CD4-positive, alpha-beta T cell treated with Interleukin-10 for 1 hour (primary cell): Measurements from ENCODE around the gene GIPC3.
"Not testable (repeated sequence)": the region's sequence is repeated elsewhere in the genome, so short reads cannot be mapped to it uniquely, and the experiment has no call there.

Source experiments
- DNase-seq: peaks from one replicate; pipeline ENCODE4 v3.0.0-alpha.2; 2020

Gene GIPC3

DNA sequence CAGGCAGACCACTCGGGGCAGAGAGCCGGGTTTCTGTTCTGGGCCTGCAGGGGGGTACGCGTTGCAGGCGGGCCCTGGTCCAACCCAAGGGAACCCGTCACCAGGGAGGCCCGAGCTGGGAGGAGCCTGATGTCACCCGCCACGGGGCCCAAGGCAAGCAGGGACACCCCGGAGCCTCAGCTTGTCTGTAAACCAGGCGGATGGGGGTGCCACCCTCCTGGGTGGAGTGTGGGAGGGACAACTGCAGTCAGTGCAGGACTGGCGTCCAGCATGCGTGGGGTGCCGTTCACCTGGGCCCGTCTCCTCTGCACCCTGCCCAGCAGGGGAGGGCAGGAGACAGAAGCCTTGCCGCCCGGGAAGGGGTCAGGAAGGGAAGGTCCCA is 34.3 kb downstream of the GIPC3 start:
- no peak for DNase-seq

DNA sequence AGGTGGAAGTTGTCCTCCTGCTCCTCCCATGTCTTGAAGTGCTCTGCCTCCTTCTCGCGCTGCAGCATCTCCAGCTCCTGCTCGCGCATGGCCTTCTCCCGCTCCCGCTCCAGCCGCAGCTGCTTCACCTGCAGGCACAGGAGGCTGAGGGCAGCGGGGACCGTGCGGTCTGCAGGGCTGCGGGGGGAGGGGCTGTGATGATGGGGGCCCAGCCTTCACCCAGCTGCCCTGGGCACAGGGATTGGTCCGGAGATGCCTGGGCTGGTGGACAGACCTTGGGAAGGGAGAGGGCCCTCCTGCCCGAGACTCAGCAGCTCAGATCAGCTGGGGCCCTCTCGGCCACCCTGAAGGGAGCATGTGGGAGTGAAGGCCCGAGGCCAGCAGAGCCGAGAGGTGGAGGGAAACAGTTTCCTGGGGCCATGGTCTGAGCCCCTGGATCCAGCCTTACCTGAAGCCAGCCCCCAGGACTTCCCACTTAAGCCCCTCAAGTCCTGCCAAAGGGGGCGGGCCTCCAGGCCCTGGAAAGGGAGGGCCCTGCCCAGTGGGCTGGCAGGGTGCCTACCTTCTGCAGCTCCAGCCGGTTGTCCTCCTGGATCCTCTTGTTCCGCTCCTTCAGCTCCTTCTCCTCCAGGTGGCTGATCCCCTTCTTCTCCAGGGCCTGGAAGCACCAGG is 35.0 kb downstream of the GIPC3 start:
- no peak for DNase-seq

DNA sequence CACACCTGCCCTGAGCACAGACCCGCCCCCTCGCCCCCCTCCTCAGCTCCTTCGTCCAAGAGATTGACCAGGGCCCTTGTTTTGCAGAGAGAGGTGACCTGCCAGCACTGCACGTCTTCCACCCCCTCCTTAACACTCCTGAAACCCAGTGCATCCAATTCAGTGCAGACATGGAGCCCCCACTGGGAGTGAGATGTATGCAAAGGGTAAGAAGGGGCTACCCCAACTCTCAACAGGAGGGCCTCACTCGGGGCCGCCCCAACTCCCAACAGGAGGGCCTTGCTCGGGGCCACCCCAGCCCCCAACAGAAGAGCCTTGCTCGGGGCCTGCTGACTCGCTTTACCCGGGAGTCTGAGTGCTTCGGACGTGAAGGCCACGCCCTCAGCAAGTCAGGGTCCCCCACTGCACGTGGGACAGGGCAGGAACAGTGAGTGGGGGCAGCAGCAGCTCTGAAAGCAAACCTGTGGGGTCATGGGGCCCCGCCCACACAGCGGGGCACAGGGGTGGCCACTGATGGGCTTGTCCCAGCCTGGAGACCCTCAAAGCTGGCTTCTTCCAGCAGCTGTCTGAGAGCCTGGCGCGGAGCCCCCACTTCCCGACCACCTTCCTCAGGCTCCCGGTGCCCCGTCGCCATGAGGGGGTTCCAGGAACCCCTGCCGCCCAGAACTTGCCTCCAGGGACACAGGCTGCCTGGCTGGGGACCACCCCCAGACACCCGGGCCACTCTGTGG is 35.7 kb downstream of the GIPC3 start:
- DNase-seq, result no peak

GRCh38 chr19:3621689-3622088 is 36.4 kb downstream of the GIPC3 start:
- DNase-seq, result no peak

DNA sequence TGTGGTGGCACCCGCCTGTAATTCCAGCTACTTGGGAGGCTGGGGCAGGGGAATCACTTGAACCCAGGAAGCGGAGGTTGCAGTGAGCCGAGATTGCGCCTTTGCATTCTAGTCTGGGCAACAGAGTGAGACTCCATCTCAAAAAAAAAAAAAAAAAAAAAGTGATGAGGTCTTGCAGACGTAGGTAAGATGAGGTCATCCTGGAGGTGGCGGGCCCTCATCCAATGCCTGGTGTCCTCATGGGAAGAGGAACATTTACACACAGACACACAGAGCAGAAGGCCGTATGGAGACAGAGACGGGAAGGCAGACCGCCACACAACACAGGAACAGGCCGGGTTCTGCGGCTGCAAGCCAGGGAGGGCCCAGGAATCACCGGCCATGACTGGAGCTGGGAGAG is 36.9 kb downstream of the GIPC3 start:
- no peak for DNase-seq

GRCh38 chr19:3623716-3624115 is 38.4 kb downstream of the GIPC3 start:
- DNase-seq, result no peak

- no peak for DNase-seq
These were observed 40.8 kb downstream of the GIPC3 start for GRCh38 chr19:3625996-3626472.

GRCh38 chr19:3626473-3627350 is 41.4 kb downstream of the GIPC3 start, which contains the start of gene CACTIN:
Gene CACTIN (minus strand): TSS chr19:3626790. CDS start chr19:3626762, 28 bp downstream.
- peak; percentile 99 for DNase-seq

DNA sequence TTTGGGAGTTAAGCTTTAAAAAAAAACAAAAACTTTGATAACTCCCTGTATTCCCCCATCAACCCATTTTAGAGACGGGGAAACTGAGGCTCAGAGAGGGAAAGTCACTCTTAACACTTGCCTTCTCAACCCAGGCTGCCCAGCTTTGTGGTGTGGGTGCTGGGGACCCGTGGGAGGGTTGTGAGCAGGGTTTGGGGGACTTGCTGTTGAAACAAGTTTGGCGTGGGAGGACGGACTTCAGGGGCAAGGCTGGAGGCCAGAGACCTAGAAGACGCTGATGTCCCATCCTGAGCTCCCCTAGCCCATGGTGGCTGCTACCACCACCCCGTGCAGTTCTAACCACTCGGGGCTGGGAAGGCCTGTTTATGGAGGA is 42.1 kb downstream of the GIPC3 start:
- no peak for DNase-seq

- DNase-seq, result not testable (repeated sequence)
These were observed 43.5 kb downstream of the GIPC3 start for GRCh38 chr19:3628766-3629165.

GRCh38 chr19:3631053-3631861 is 46.0 kb downstream of the GIPC3 start:
- DNase-seq, result no peak

GRCh38 chr19:3632098-3632497 is 46.8 kb downstream of the GIPC3 start:
- DNase-seq, result no peak

DNA sequence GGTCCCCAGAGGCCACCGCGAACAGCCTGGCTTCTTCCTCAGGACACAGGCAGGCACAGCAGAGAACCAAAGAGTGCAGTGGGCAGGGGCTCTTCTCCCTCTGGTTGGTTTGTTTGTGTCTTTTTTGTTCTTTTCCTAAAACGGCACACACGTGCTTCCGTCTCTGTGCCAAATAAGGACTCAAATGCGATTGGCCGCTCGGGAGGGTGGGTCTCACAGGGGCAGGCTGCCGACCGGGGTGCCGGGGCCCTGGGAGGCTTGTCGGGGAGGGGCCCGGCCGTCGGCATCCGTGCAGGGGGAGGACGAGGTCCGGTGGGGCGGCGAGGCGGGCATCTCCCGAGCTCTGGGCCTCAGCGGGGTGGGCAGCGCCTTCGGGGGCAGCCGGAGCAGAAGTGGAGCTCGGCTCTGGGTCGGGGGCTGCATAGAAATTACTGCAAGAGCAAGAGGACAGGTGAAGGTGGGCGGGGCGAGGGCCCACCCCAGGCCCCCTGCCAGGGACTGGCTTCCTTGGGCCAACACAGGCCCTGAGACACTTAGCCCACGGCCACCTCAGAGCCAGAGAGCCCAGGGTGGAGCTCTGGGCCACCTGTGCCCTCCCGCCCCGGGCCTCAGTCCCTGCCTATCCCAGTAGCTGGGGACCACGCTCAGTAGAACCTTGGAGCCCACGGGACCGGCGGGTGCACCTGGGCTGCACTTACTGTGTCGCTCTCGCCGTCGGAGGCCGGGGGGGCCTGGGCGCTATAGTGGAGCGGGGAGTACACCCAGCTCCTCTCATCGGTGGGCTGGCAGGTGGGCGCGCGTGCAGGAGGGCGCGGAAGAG is 47.7 kb downstream of the GIPC3 start:
- no peak for DNase-seq

- DNase-seq, result no peak
These were observed 48.3 kb downstream of the GIPC3 start for GRCh38 chr19:3633559-3633988.

GRCh38 chr19:3634496-3635045 is 49.3 kb downstream of the GIPC3 start:
- DNase-seq, result no peak

DNA sequence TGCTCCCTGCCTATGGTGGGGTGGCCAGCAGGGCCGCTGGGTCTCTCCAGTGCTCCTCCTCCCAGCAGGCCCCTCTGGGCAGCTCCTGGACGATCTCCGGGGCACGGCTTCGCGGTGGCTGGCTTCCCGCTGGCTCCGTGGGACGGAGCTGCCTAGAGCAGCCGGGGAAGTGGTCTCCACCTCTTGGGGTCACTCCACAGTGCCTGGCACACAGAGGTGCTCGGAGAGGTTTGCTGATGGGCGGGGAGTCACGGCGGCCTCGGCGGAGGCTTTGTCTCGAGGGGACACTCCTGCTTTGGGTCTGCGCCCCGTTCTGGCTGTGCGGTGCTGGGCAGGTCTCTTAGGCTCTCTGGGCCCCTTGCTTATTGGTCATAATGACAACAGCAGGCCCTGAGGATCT is 51.2 kb downstream of the GIPC3 start:
- DNase-seq, result no peak

- no peak for DNase-seq
These were observed 51.7 kb downstream of the GIPC3 start for GRCh38 chr19:3636962-3637361.

- no peak for DNase-seq
These were observed 52.3 kb downstream of the GIPC3 start for GRCh38 chr19:3637621-3638020.

DNA sequence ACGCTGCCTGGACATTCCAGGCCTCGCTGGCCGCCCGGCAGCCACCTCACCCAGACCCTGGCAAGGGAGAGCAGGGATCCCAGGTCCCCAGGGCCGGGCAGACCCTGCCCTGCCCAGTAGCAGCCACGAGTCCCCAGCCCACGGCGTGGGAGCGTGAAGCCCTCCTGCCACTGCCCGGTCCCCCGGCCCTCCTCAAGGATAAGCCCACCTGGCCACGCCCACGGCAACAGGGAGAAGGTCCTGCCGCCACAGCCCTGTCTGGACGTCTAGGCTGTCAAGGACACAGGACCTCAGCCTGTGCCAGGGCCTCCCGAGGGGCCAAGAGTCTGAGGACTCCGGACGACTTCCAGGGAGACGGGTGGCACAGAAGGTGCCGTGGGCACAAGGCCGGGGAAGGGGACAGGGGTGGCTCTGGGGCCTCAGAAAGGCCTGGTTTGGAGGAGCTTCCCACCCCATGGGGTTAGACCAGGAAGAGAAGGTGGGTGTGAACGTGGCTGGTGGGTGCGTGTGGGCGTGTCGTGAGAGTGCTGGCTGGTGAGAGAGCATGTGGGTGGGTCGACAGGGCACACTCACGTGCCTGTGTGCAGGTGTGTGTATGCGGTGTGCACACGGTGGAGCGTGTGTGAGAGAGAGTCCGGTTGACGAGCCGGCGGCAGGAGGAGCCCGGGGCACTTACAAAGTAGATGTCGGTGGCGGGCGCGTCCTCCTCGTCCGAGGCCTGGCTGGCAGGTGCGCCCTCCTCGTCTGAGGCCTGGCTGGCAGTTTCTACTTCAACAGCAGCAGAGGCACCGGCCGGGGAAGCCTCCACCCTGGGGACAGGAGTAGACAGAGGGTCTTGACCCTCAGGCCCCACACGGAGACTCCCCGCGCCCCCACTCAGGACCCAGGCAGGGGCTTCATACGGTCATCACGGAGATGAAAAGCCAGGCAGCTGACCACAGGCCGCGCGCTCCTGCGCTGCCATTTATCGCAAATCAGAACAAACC is 53.2 kb downstream of the GIPC3 start:
- no peak for DNase-seq

- DNase-seq, result no peak
These were observed 54.2 kb downstream of the GIPC3 start for GRCh38 chr19:3639479-3639878.
